ENCODE measurements around the gene IFT80. TPM values are rescaled to one million over a fixed set of nuclear protein-coding genes. Genes with fewer than 3 reads are reported as not detected.

The IFT80 gene
- total and polyA plus RNA-seq, 2 donors (not counting 3 experiments of a cell fraction or from before 2014, with no cell fraction given), result 7.3 to 22.5 TPM

- no peaks in the 10 kb centered on the region for H3K9me1 ChIP-seq (replicated peaks; ENCODE audit: control insufficient read depth, extremely low read depth, insufficient read depth, low read length)
- H3K4me2 ChIP-seq (ENCODE audit: insufficient read depth, low read length), result no peak overlapping the region
- DNase-seq (ENCODE audit: low read depth, low spot score) (no peak), FAIRE-seq (no peak)
- BruUV-seq (replicated peaks), result no TSS peak
- TF ChIP-seq JUN (IDR thresholded peaks at IDR 0.05; ENCODE audit: borderline replicate concordance, insufficient read depth, insufficient read length, low read depth) (no peak), CTCF (IDR thresholded peaks at IDR 0.05; ENCODE audit: extremely low read depth in 1 of 2, insufficient read depth in 1 of 2, low read depth in 1 of 2, low read length in 2 of 2) (no peak), GATA2 (IDR thresholded peaks at IDR 0.05; ENCODE audit: insufficient read depth, insufficient read length, low read depth, low read length) (no peak), FOS (IDR thresholded peaks at IDR 0.05; ENCODE audit: borderline replicate concordance, insufficient read depth, low read length) (no peak), MAX (IDR thresholded peaks at IDR 0.05; ENCODE audit: insufficient read depth, insufficient read length) (no peak), POLR2A (IDR thresholded peaks at IDR 0.05; ENCODE audit: low read depth, low read length) (no peak), MYC (IDR thresholded peaks at IDR 0.05; ENCODE audit: low read depth, low read length) (no peak), POLR2AphosphoS5 (IDR thresholded peaks at IDR 0.05; ENCODE audit: insufficient read depth, low read depth, low read length) (no peak), EZH2 (IDR thresholded peaks at IDR 0.05; ENCODE audit: borderline replicate concordance, low read depth, low read length, severe bottlenecking) (no peak)
- no peaks in the 10 kb centered on the region for H3K36me3 ChIP-seq (ENCODE audit: control insufficient read depth in 2 of 2, extremely low read depth in 1 of 2, insufficient read depth in 2 of 2, low read length in 2 of 2)
- intact Hi-C loops (cut with micrococcal nuclease) (no loop called here), dilution Hi-C loops (cut with MboI; ENCODE audit: extremely low pct_ligation_motif_present, low sequenced_read_pairs) (loop anchor here (25.0 kb wide), 1 partner anchor 187 kb away; no protein-coding TSS in a partner anchor)
- H4K20me1 ChIP-seq (replicated peaks; ENCODE audit: control insufficient read depth, extremely low read depth, insufficient read depth, low read length), result no peaks in the 10 kb centered on the region
- peaks cover 28 to 39% of the 10 kb centered on the region in 2 experiments for H3K27me3 ChIP-seq (ENCODE audit: control insufficient read depth in 2 of 2, insufficient read depth in 2 of 2, low read length in 2 of 2)
- H3K4me1 ChIP-seq (ENCODE audit: control insufficient read depth, extremely low read depth, insufficient read depth, low read length), result peaks cover 7% of the 10 kb centered on the region
- CTCF ChIA-PET, result interaction anchor here (1.1 kb wide), 1 partner anchor 18 kb away, joined by 3 read pairs; no protein-coding TSS in a partner anchor
- H3K4me3 ChIP-seq (replicated peaks in 1 of 3; ENCODE audit: insufficient read depth in 1 of 3, low read depth in 1 of 3, low read length in 3 of 3), result no peak overlapping the region
- no peak overlapping the region for H3K9ac ChIP-seq (replicated peaks; ENCODE audit: extremely low read depth, insufficient read depth, low read length)
- H3K9me3 ChIP-seq (replicated peaks; ENCODE audit: control insufficient read depth, insufficient read depth, low read length), result no peaks in the 10 kb centered on the region
- no peak overlapping the region for H3K27ac ChIP-seq (ENCODE audit: insufficient read depth, low read depth, low read length)
- no peaks in the 10 kb centered on the region for H3K79me2 ChIP-seq (ENCODE audit: control insufficient read depth, insufficient read depth, low read length)
- H2AFZ ChIP-seq (ENCODE audit: low read depth, low read length), result no peak overlapping the region
- POLR2A ChIA-PET, result no interaction called here
Observed at GRCh38 chr3:160224256-160224655, 174.8 kb downstream of the IFT80 start.

All from endothelial cell of umbilical vein (primary cell).